ENCODE data around the gene PLXNA4.

- TF ChIP-seq CTCF (IDR thresholded peaks at IDR 0.05; ENCODE audit: insufficient read depth, low read length, poor library complexity, severe bottlenecking) (no peak), EZH2phosphoT487 (conservative IDR thresholded peaks at IDR 0.05; ENCODE audit: low read length) (no peak)
Observed at GRCh38 chr7:132121987-132122386, 454.3 kb downstream of the PLXNA4 start.
